Muscle layer of duodenum (tissue), 2 donors: ENCODE data around the gene IP6K2.

Experiments used
- H3K27ac ChIP-seq: one replicate; pipeline ENCODE4 v1.7.0; 2013; ENCODE audit warnings: mild to moderate bottlenecking, low read length
- H3K27me3 ChIP-seq: one replicate; pipeline ENCODE4 v1.7.0; 2013; ENCODE audit warnings: low read depth, mild to moderate bottlenecking, control low read depth, low read length
- H3K36me3 ChIP-seq, 2 donors: one replicate each; pipeline ENCODE4 v1.7.0; 2013; ENCODE audit warnings: low read length in 2 of 2, control low read depth in 1 of 2, mild to moderate bottlenecking in 1 of 2; ENCODE audit not compliant: insufficient read depth in 2 of 2, control insufficient read depth in 1 of 2
- H3K4me1 ChIP-seq, 2 donors: one replicate each; pipeline ENCODE4 v1.7.0; 2013; ENCODE audit warnings: low read length in 2 of 2, mild to moderate bottlenecking in 2 of 2, control low read depth in 1 of 2, moderate library complexity in 1 of 2; ENCODE audit not compliant: insufficient read depth in 2 of 2, control insufficient read depth in 1 of 2
- H3K4me3 ChIP-seq, 2 donors: one replicate each; pipeline ENCODE4 v1.7.0; 2013; ENCODE audit warnings: low read length in 2 of 2, low read depth in 1 of 2, mild to moderate bottlenecking in 1 of 2
- H3K9me3 ChIP-seq, 2 donors: one replicate each; pipeline ENCODE4 v1.7.0; 2013; ENCODE audit warnings: low read length in 2 of 2, control low read depth in 1 of 2, mild to moderate bottlenecking in 1 of 2; ENCODE audit not compliant: control insufficient read depth in 1 of 2
- donor health status: healthy.

The IP6K2 gene

GRCh38 chr3:48648188-48648850, 68.7 kb downstream of the IP6K2 start:
- H3K27ac ChIP-seq: no peak overlapping the region
- H3K4me3 ChIP-seq: no peak overlapping the region

GRCh38 chr3:48647714-48648113, 69.3 kb downstream of the IP6K2 start:
- Histone ChIP-seq H3K4me3 (no peak overlapping the region), H3K9me3 (no peaks in the 10 kb centered on the region), H3K36me3 (no peaks in the 10 kb centered on the region), H3K27ac (no peak overlapping the region), H3K27me3 (no peaks in the 10 kb centered on the region), H3K4me1 (no peaks in the 10 kb centered on the region)

More at GRCh38 chr3:48648188-48648850, 68.7 kb downstream of the IP6K2 start:
- no peaks in the 10 kb centered on the region for H3K4me1 ChIP-seq
- H3K9me3 ChIP-seq: no peaks in the 10 kb centered on the region
- H3K36me3 ChIP-seq: no peaks in the 10 kb centered on the region
- no peaks in the 10 kb centered on the region for H3K27me3 ChIP-seq

GRCh38 chr3:48644898-48645760, 71.9 kb downstream of the IP6K2 start:
- H3K27me3 ChIP-seq: no peaks in the 10 kb centered on the region
- H3K4me3 ChIP-seq: no peak overlapping the region
- H3K36me3 ChIP-seq: no peaks in the 10 kb centered on the region

GRCh38 chr3:48642605-48643004, 74.4 kb downstream of the IP6K2 start:
- Histone ChIP-seq H3K36me3 (no peaks in the 10 kb centered on the region), H3K27ac (no peak overlapping the region), H3K27me3 (no peaks in the 10 kb centered on the region), H3K4me3 (no peak overlapping the region), H3K4me1 (no peaks in the 10 kb centered on the region), H3K9me3 (no peaks in the 10 kb centered on the region)

More at GRCh38 chr3:48644898-48645760, 71.9 kb downstream of the IP6K2 start:
- Histone ChIP-seq H3K27ac (no peak overlapping the region), H3K4me1 (no peaks in the 10 kb centered on the region), H3K9me3 (no peaks in the 10 kb centered on the region)

GRCh38 chr3:48641396-48641795, 75.6 kb downstream of the IP6K2 start:
- Histone ChIP-seq H3K4me1 (peaks cover 0 to 1% of the 10 kb centered on the region in 2 donors), H3K9me3 (no peaks in the 10 kb centered on the region), H3K4me3 (no peak overlapping the region), H3K27ac (no peak overlapping the region), H3K27me3 (no peaks in the 10 kb centered on the region), H3K36me3 (no peaks in the 10 kb centered on the region)

GRCh38 chr3:48639944-48640606, 76.9 kb downstream of the IP6K2 start:
- H3K36me3 ChIP-seq: no peaks in the 10 kb centered on the region
- no peak overlapping the region for H3K27ac ChIP-seq
- H3K27me3 ChIP-seq: no peaks in the 10 kb centered on the region
- H3K9me3 ChIP-seq: no peaks in the 10 kb centered on the region
- peaks cover 4 to 8% of the 10 kb centered on the region in 2 donors for H3K4me1 ChIP-seq
- H3K4me3 ChIP-seq: no peak overlapping the region
